ENCODE measurements around the gene BCAS3. TPM values are rescaled to one million over a fixed set of nuclear protein-coding genes. Genes with fewer than 3 reads are reported as not detected.

BCAS3 gene
- total RNA-seq, 1 donor from 2014 or later, result 40.8 TPM

GRCh38 chr17:61260071-61260797 lies 582.6 kb downstream of the BCAS3 start:
- FAIRE-seq, result no peak
- no peak for DNase-seq (ENCODE audit: low spot score in 2 of 2)

- FAIRE-seq (no peak), DNase-seq (ENCODE audit: low spot score in 2 of 2) (no peak)
These were observed 583.5 kb downstream of the BCAS3 start for GRCh38 chr17:61261001-61261637.

- FAIRE-seq, result no peak
- DNase-seq (ENCODE audit: low spot score in 2 of 2), result no peak
These were observed 587.7 kb downstream of the BCAS3 start for GRCh38 chr17:61265397-61265796.

GRCh38 chr17:61267847-61268246 lies 590.2 kb downstream of the BCAS3 start:
- no peak for DNase-seq (ENCODE audit: low spot score in 2 of 2)
- no peak for FAIRE-seq

- DNase-seq (ENCODE audit: low spot score in 2 of 2), result no peak
- no peak for FAIRE-seq
These were observed 597.7 kb downstream of the BCAS3 start for GRCh38 chr17:61275395-61275794.

- FAIRE-seq (no peak), DNase-seq (ENCODE audit: low spot score in 2 of 2) (no peak)
These were observed 599.2 kb downstream of the BCAS3 start for GRCh38 chr17:61276806-61277205.

GRCh38 chr17:61279476-61280145 lies 602.0 kb downstream of the BCAS3 start:
- FAIRE-seq, result no peak
- no peak for DNase-seq (ENCODE audit: low spot score in 2 of 2)

GRCh38 chr17:61280338-61280737 lies 602.7 kb downstream of the BCAS3 start:
- DNase-seq (ENCODE audit: low spot score in 2 of 2) (no peak), FAIRE-seq (no peak)

GRCh38 chr17:61280851-61281250 lies 603.2 kb downstream of the BCAS3 start:
- no peak for FAIRE-seq

GRCh38 chr17:61282377-61282776 lies 604.7 kb downstream of the BCAS3 start:
- FAIRE-seq (no peak), DNase-seq (ENCODE audit: low spot score in 2 of 2) (no peak)

More at GRCh38 chr17:61280851-61281250, 603.2 kb downstream of the BCAS3 start:
- DNase-seq (ENCODE audit: low spot score in 2 of 2), result no peak

- no peak for DNase-seq (ENCODE audit: low spot score in 2 of 2)
- no peak for FAIRE-seq
These were observed 605.4 kb downstream of the BCAS3 start for GRCh38 chr17:61283043-61283442.

- DNase-seq (ENCODE audit: low spot score in 2 of 2), result no peak
- no peak for FAIRE-seq
These were observed 606.5 kb downstream of the BCAS3 start for GRCh38 chr17:61284174-61284573.

- FAIRE-seq (no peak), DNase-seq (ENCODE audit: low spot score in 2 of 2) (no peak)
These were observed 607.1 kb downstream of the BCAS3 start for GRCh38 chr17:61284746-61285145.

GRCh38 chr17:61285526-61286320 lies 608.1 kb downstream of the BCAS3 start:
- FAIRE-seq (no peak), DNase-seq (ENCODE audit: low spot score in 2 of 2) (peak in 1 of 2 donors; percentile 22)

GRCh38 chr17:61286449-61286848 lies 608.8 kb downstream of the BCAS3 start:
- DNase-seq (ENCODE audit: low spot score in 2 of 2), result no peak
- no peak for FAIRE-seq

GRCh38 chr17:61289408-61290385 lies 612.0 kb downstream of the BCAS3 start:
- FAIRE-seq, result no peak

GRCh38 chr17:61291451-61292285 lies 614.0 kb downstream of the BCAS3 start:
- FAIRE-seq (no peak), DNase-seq (ENCODE audit: low spot score in 2 of 2) (no peak)

More at GRCh38 chr17:61289408-61290385, 612.0 kb downstream of the BCAS3 start:
- no peak for DNase-seq (ENCODE audit: low spot score in 2 of 2)

- FAIRE-seq (no peak), DNase-seq (ENCODE audit: low spot score in 2 of 2) (no peak)
These were observed 616.6 kb downstream of the BCAS3 start for GRCh38 chr17:61294286-61294685.

- FAIRE-seq, result no peak
- no peak for DNase-seq (ENCODE audit: low spot score in 2 of 2)
These were observed 617.1 kb downstream of the BCAS3 start for GRCh38 chr17:61294777-61295176.

All from frontal cortex (tissue), 4 donors.